ENCODE results near the gene DBT.
"Not testable (repeated sequence)": the region's sequence is repeated elsewhere in the genome, so short reads cannot be mapped to it uniquely, and the experiment has no call there.

DNA sequence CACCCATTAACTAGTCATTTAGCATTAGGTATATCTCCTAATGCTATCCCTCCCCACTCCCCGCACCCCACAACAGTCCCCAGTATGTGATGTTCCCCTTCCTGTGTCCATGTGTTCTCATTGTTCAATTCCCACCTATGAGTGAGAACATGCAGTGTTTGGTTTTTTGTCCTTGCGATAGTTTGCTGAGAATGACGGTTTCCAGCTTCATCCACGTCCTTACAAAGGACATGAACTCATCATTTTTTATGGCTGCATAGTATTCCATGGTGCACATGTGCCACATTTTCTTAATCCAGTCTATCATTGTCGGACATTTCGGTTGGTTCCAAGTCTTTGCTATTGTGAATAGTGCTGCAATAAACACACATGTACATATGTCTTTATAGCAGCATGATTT lies 8.8 kb upstream of the DBT start:
- TF ChIP-seq, protein P1, sequence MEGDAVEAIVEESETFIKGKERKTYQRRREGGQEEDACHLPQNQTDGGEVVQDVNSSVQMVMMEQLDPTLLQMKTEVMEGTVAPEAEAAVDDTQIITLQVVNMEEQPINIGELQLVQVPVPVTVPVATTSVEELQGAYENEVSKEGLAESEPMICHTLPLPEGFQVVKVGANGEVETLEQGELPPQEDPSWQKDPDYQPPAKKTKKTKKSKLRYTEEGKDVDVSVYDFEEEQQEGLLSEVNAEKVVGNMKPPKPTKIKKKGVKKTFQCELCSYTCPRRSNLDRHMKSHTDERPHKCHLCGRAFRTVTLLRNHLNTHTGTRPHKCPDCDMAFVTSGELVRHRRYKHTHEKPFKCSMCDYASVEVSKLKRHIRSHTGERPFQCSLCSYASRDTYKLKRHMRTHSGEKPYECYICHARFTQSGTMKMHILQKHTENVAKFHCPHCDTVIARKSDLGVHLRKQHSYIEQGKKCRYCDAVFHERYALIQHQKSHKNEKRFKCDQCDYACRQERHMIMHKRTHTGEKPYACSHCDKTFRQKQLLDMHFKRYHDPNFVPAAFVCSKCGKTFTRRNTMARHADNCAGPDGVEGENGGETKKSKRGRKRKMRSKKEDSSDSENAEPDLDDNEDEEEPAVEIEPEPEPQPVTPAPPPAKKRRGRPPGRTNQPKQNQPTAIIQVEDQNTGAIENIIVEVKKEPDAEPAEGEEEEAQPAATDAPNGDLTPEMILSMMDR (IDR thresholded peaks at IDR 0.05; ENCODE audit: low read length): not testable (repeated sequence)
- TF ChIP-seq EZH2 (optimal IDR thresholded peaks at IDR 0.05; ENCODE audit: low read depth, low read length): not testable (repeated sequence)
